Cardiac septum (tissue), 1 donor: ENCODE results near the gene DMD. TPM values are rescaled to one million over a fixed set of nuclear protein-coding genes. Genes with fewer than 3 reads are reported as not detected.
"Not testable (repeated sequence)": the region's sequence is repeated elsewhere in the genome, so short reads cannot be mapped to it uniquely, and the experiment has no call there.

ENCODE experiments used
- DNase-seq: peaks from one replicate; pipeline ENCODE4 v3.0.0-alpha.2; 2020; ENCODE audit warnings: low spot score
- intact Hi-C: fragments of 100-400 bp; cut with DNase I; formaldehyde crosslinking; loops from one replicate; pipeline ENCODE4 v1.14.0; 2022
- total RNA-seq: library from RNA; stranded (reverse); fragmentation: NEBNext Ultra II Directional; extraction: Animal tissue kit (Norgen Biotek cat#: 25700); gene quantifications from one replicate; pipeline ENCODE4 v1.2.1, GENCODE V29; 2021
- donor health status: DM: no; HTN: no; CAD: no.

The DMD gene
- total RNA-seq, 1 donor from 2014 or later, result 256 TPM

- no peak for DNase-seq
- intact Hi-C loops, result no loop called here
These were observed 502.8 kb downstream of the DMD start for GRCh38 chrX:32708542-32708941.

GRCh38 chrX:32705385-32705784 lies 506.0 kb downstream of the DMD start:
- DNase-seq, intact Hi-C loops: not testable (repeated sequence)

GRCh38 chrX:32687379-32687778 lies 524.0 kb downstream of the DMD start:
- intact Hi-C loops, result no loop called here
- DNase-seq, result no peak

- intact Hi-C loops, result no loop called here
- DNase-seq, result no peak
These were observed 532.9 kb downstream of the DMD start for GRCh38 chrX:32678487-32678886.

GRCh38 chrX:32673193-32673592 lies 538.2 kb downstream of the DMD start:
- intact Hi-C loops, result no loop called here

GRCh38 chrX:32662516-32662915 lies 548.8 kb downstream of the DMD start:
- intact Hi-C loops, result no loop called here
- no peak for DNase-seq

More at GRCh38 chrX:32673193-32673592, 538.2 kb downstream of the DMD start:
- DNase-seq, result no peak

- intact Hi-C loops, result no loop called here
- DNase-seq, result no peak
These were observed 566.7 kb downstream of the DMD start for GRCh38 chrX:32644476-32645245.

- DNase-seq, result no peak
- intact Hi-C loops, result no loop called here
These were observed 569.1 kb downstream of the DMD start for GRCh38 chrX:32642283-32642682.

GRCh38 chrX:32618154-32618553 lies 593.2 kb downstream of the DMD start:
- intact Hi-C loops, result no loop called here
- DNase-seq, result no peak

- intact Hi-C loops, result no loop called here
- DNase-seq, result no peak
These were observed 596.6 kb downstream of the DMD start for GRCh38 chrX:32614707-32615106.

GRCh38 chrX:32599156-32599555 lies 612.2 kb downstream of the DMD start:
- intact Hi-C loops, result no loop called here
- no peak for DNase-seq

GRCh38 chrX:32598707-32599106 lies 612.6 kb downstream of the DMD start:
- no peak for DNase-seq
- intact Hi-C loops, result no loop called here

GRCh38 chrX:32597777-32598176 lies 613.6 kb downstream of the DMD start:
- DNase-seq, result no peak
- intact Hi-C loops, result no loop called here

GRCh38 chrX:32592786-32593185 lies 618.6 kb downstream of the DMD start:
- intact Hi-C loops, result no loop called here
- DNase-seq, result no peak

- intact Hi-C loops, result no loop called here
- DNase-seq, result no peak
These were observed 619.8 kb downstream of the DMD start for GRCh38 chrX:32591589-32591988.

GRCh38 chrX:32582729-32583128 lies 628.6 kb downstream of the DMD start:
- intact Hi-C loops, result no loop called here
- no peak for DNase-seq

GRCh38 chrX:32576885-32577284 lies 634.5 kb downstream of the DMD start:
- no peak for DNase-seq
- intact Hi-C loops, result no loop called here

- DNase-seq, result no peak
- intact Hi-C loops, result no loop called here
These were observed 638.7 kb downstream of the DMD start for GRCh38 chrX:32572644-32573043.

- no peak for DNase-seq
- intact Hi-C loops, result no loop called here
These were observed 639.8 kb downstream of the DMD start for GRCh38 chrX:32571579-32571978.

- intact Hi-C loops, result no loop called here
- no peak for DNase-seq
These were observed 649.1 kb downstream of the DMD start for GRCh38 chrX:32562261-32562660.

GRCh38 chrX:32545101-32545500 lies 666.2 kb downstream of the DMD start:
- intact Hi-C loops, result no loop called here
- DNase-seq, result no peak

- DNase-seq, result no peak
- intact Hi-C loops, result no loop called here
These were observed 672.8 kb downstream of the DMD start for GRCh38 chrX:32538554-32538953.
